LNCaP clone FGC (cell line): ENCODE data around the gene CYP2D6.
"Not testable (repeated sequence)": the region's sequence is repeated elsewhere in the genome, so short reads cannot be mapped to it uniquely, and the experiment has no call there.

Experiments
- DNase-seq: peaks from one replicate; pipeline ENCODE4 v3.0.0-alpha.2; 2011; ENCODE audit warnings: low read depth
- H3K4me3 ChIP-seq: 2 replicates; pipeline ENCODE4 v1.5.1; 2011; ENCODE audit warnings: mild to moderate bottlenecking, low read depth, low read length, control low read depth
- CTCF ChIP-seq: IDR thresholded peaks from 2 replicates; pipeline ENCODE4 v1.5.1; 2012; ENCODE audit warnings: mild to moderate bottlenecking; ENCODE audit not compliant: control insufficient read depth, insufficient read depth; ENCODE audit errors: extremely low read depth

The CYP2D6 gene

GRCh38 chr22:42108848-42109247, 21.8 kb downstream of the CYP2D6 start:
- no peak overlapping the region for H3K4me3 ChIP-seq
- no peak for DNase-seq
- no peak for TF ChIP-seq CTCF

- not testable (repeated sequence) for H3K4me3 ChIP-seq, DNase-seq
Measured at GRCh38 chr22:42104332-42104860, 26.2 kb downstream of the CYP2D6 start.

- H3K4me3 ChIP-seq = no peak overlapping the region
- DNase-seq = no peak
- no peak for TF ChIP-seq CTCF
Measured at GRCh38 chr22:42101199-42101598, 29.4 kb downstream of the CYP2D6 start.

- peak; percentile 6 for DNase-seq
- no peak for TF ChIP-seq CTCF
- peak overlapping the region; percentile 85 for H3K4me3 ChIP-seq
Measured at GRCh38 chr22:42091455-42091782, 39.2 kb downstream of the CYP2D6 start.

- DNase-seq = peak; percentile 97
- H3K4me3 ChIP-seq = peak within 1 kb of the TSS; percentile 85
- TF ChIP-seq CTCF = peak; percentile 95
Measured at GRCh38 chr22:42090596-42091454, 39.8 kb downstream of the CYP2D6 start, which contains the start of gene NDUFA6. TSS of gene NDUFA6 (minus strand) at chr22:42090772. CDS start at chr22:42090744, 28 bp downstream.

- no peak overlapping the region for H3K4me3 ChIP-seq
- no peak for DNase-seq
- no peak for TF ChIP-seq CTCF
Measured at GRCh38 chr22:42086051-42086450, 44.6 kb downstream of the CYP2D6 start.

DNA sequence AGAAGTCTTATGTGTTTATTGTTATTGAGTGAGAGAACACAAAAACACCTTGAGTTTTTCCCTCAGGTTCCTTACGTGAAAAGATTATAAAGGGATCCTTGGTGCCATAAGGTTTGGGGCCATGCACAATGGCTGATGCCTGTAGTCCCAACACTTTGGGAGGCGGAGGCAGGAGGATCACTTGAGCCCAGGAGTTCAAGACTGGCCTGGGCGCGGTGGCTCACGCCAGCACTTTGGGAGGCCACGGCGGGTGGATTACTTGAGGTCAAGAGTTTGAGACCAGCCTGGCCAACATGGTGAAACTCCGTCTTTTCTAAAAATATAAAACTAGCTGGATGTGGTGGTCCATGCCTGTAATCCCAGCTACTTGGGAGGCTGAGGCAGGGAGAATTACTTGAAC, 45.7 kb downstream of the CYP2D6 start:
- no peak overlapping the region for H3K4me3 ChIP-seq
- no peak for TF ChIP-seq CTCF
- no peak for DNase-seq
